Suprapubic skin (tissue), 4 donors: ENCODE data around the gene SLC38A11. TPM values are rescaled to one million over a fixed set of nuclear protein-coding genes. Genes with fewer than 3 reads are reported as not detected.

Source experiments
- DNase-seq, 2 donors: peaks; one replicate each; pipeline ENCODE4 v3.0.0-alpha.2; 2019; ENCODE audit warnings: low spot score in 2 of 2
- H3K27ac ChIP-seq: fragments of 200-600 bp; sonication (generic); one replicate; pipeline ENCODE4 v1.5.1; 2019
- H3K27me3 ChIP-seq: fragments of 200-600 bp; sonication (generic); one replicate; pipeline ENCODE4 v1.5.1; 2019
- H3K36me3 ChIP-seq: fragments of 200-600 bp; sonication (generic); one replicate; pipeline ENCODE4 v1.5.1; 2019
- H3K4me1 ChIP-seq: fragments of 200-600 bp; sonication (generic); one replicate; pipeline ENCODE4 v1.5.1; 2019
- H3K4me3 ChIP-seq: fragments of 200-600 bp; sonication (generic); one replicate; pipeline ENCODE4 v1.5.1; 2019; ENCODE audit warnings: mild to moderate bottlenecking
- H3K9me3 ChIP-seq: fragments of 200-600 bp; sonication (generic); one replicate; pipeline ENCODE4 v1.5.1; 2019
- CTCF ChIP-seq, 2 donors: fragments of 200-600 bp in 1 of 2; fragments of 450-650 bp in 1 of 2; sonication (generic) in 1 of 2; IDR thresholded peaks; one replicate each; pipeline ENCODE4 v1.5.1; 2016 to 2019; ENCODE audit warnings: antibody characterized with exemption in 2 of 2, mild to moderate bottlenecking in 1 of 2, moderate library complexity in 1 of 2
- EP300 ChIP-seq: sonication (generic); formaldehyde crosslinking; IDR thresholded peaks from one replicate; pipeline ENCODE4 v1.6.1; 2017; ENCODE audit warnings: antibody characterized with exemption
- POLR2A ChIP-seq, 2 donors: fragments of 450-650 bp; IDR thresholded peaks; one replicate each; pipeline ENCODE4 v1.6.1; 2017; ENCODE audit warnings: antibody characterized with exemption in 2 of 2, mild to moderate bottlenecking in 2 of 2, moderate library complexity in 2 of 2
- POLR2AphosphoS5 ChIP-seq, 3 donors: sonication (generic); formaldehyde crosslinking; IDR thresholded peaks; one replicate each; pipeline ENCODE4 v1.6.1; 2017; ENCODE audit warnings: antibody characterized with exemption in 3 of 3
- WGBS: methylation state at CpG from one replicate; pipeline ENCODE4 v1.1.5; 2018; 5-methylcytosine and 5-hydroxymethylcytosine counted together
- total RNA-seq, 4 donors: library from RNA; depleted of rRNA; stranded (reverse); fragments of >200 nt; gene quantifications; one replicate each; pipeline ENCODE4 v1.1.0, GENCODE V29; 2016

Gene SLC38A11
- total RNA-seq, 4 donors from 2014 or later: 0.42 to 1.1 (median 0.52) TPM; not detected in 1

- H3K4me1 ChIP-seq: peaks cover 11% of the 10 kb centered on the region
- no peaks in the 10 kb centered on the region for H3K27me3 ChIP-seq
- no peak for TF ChIP-seq CTCF (IDR thresholded peaks at IDR 0.05)
- TF ChIP-seq POLR2AphosphoS5 (IDR thresholded peaks at IDR 0.05): no peak
- TF ChIP-seq EP300: no peak
- TF ChIP-seq POLR2A (IDR thresholded peaks at IDR 0.05): no peak
- DNase-seq: no peak
- no peaks in the 10 kb centered on the region for H3K9me3 ChIP-seq
- no peaks in the 10 kb centered on the region for H3K36me3 ChIP-seq
- H3K27ac ChIP-seq: no peak overlapping the region
- no peak overlapping the region for H3K4me3 ChIP-seq
- WGBS: 35% methylated on average over 3 of the region's 3 CpGs
Observed at GRCh38 chr2:164898475-164898874, 56.9 kb downstream of the SLC38A11 start.

- WGBS: 79% methylated on average over 3 of the region's 3 CpGs
- peaks cover 10% of the 10 kb centered on the region for H3K4me1 ChIP-seq
Observed at GRCh38 chr2:164897469-164898260, 57.7 kb downstream of the SLC38A11 start.

GRCh38 chr2:164896634-164897355 lies 58.5 kb downstream of the SLC38A11 start:
- DNase-seq: no peak
- Histone ChIP-seq H3K4me1 (peaks cover 10% of the 10 kb centered on the region), H3K27me3 (no peaks in the 10 kb centered on the region), H3K36me3 (no peaks in the 10 kb centered on the region), H3K27ac (no peak overlapping the region), H3K9me3 (no peaks in the 10 kb centered on the region), H3K4me3 (no peak overlapping the region)
- TF ChIP-seq EP300: no peak
- TF ChIP-seq POLR2AphosphoS5 (IDR thresholded peaks at IDR 0.05): no peak
- no peak for TF ChIP-seq CTCF (IDR thresholded peaks at IDR 0.05)
- no peak for TF ChIP-seq POLR2A (IDR thresholded peaks at IDR 0.05)
- 47% methylated on average over 3 of the region's 3 CpGs for WGBS

More at GRCh38 chr2:164897469-164898260, 57.7 kb downstream of the SLC38A11 start:
- H3K9me3 ChIP-seq: no peaks in the 10 kb centered on the region
- DNase-seq: no peak
- H3K36me3 ChIP-seq: no peaks in the 10 kb centered on the region
- H3K27me3 ChIP-seq: no peaks in the 10 kb centered on the region
- H3K27ac ChIP-seq: no peak overlapping the region
- H3K4me3 ChIP-seq: no peak overlapping the region
- TF ChIP-seq CTCF (IDR thresholded peaks at IDR 0.05): no peak
- TF ChIP-seq EP300: no peak
- TF ChIP-seq POLR2A (IDR thresholded peaks at IDR 0.05): no peak
- TF ChIP-seq POLR2AphosphoS5 (IDR thresholded peaks at IDR 0.05): no peak

GRCh38 chr2:164896226-164896625 lies 59.1 kb downstream of the SLC38A11 start:
- 81% methylated on average over 4 of the region's 4 CpGs for WGBS
- no peaks in the 10 kb centered on the region for H3K27me3 ChIP-seq

More at GRCh38 chr2:164896226-164896625, 59.1 kb downstream of the SLC38A11 start:
- H3K9me3 ChIP-seq: no peaks in the 10 kb centered on the region
- no peak for DNase-seq
- no peaks in the 10 kb centered on the region for H3K36me3 ChIP-seq
- H3K27ac ChIP-seq: no peak overlapping the region
- H3K4me1 ChIP-seq: peaks cover 10% of the 10 kb centered on the region
- TF ChIP-seq EP300: no peak
- TF ChIP-seq POLR2AphosphoS5 (IDR thresholded peaks at IDR 0.05): no peak
- no peak for TF ChIP-seq CTCF (IDR thresholded peaks at IDR 0.05)
- TF ChIP-seq POLR2A (IDR thresholded peaks at IDR 0.05): no peak
- no peak overlapping the region for H3K4me3 ChIP-seq
